ENCODE measurements around the gene LFNG.

The LFNG gene

GRCh38 chr7:2523941-2524807 is 4.6 kb downstream of the LFNG start:
- Histone ChIP-seq H3K36me3 (ENCODE audit: control insufficient read depth, insufficient read depth, low read length) (peaks cover 40% of the 10 kb centered on the region), H3K4me1 (ENCODE audit: control insufficient read depth, insufficient read depth, low read length, poor library complexity, severe bottlenecking) (peaks cover 70% of the 10 kb centered on the region), H3K9me3 (ENCODE audit: control insufficient read depth, low read length) (no peaks in the 10 kb centered on the region), H3K27me3 (replicated peaks; ENCODE audit: control insufficient read depth, insufficient read depth, low read length, poor library complexity, severe bottlenecking) (no peaks in the 10 kb centered on the region), H3K4me3 (ENCODE audit: insufficient read depth, low read depth, low read length, poor library complexity, severe bottlenecking) (peak overlapping the region; percentile 93), H3K27ac (ENCODE audit: insufficient read depth, low read length, poor library complexity, severe bottlenecking) (peak overlapping the region; percentile 93)
- DNase-seq, result no peak

DNA sequence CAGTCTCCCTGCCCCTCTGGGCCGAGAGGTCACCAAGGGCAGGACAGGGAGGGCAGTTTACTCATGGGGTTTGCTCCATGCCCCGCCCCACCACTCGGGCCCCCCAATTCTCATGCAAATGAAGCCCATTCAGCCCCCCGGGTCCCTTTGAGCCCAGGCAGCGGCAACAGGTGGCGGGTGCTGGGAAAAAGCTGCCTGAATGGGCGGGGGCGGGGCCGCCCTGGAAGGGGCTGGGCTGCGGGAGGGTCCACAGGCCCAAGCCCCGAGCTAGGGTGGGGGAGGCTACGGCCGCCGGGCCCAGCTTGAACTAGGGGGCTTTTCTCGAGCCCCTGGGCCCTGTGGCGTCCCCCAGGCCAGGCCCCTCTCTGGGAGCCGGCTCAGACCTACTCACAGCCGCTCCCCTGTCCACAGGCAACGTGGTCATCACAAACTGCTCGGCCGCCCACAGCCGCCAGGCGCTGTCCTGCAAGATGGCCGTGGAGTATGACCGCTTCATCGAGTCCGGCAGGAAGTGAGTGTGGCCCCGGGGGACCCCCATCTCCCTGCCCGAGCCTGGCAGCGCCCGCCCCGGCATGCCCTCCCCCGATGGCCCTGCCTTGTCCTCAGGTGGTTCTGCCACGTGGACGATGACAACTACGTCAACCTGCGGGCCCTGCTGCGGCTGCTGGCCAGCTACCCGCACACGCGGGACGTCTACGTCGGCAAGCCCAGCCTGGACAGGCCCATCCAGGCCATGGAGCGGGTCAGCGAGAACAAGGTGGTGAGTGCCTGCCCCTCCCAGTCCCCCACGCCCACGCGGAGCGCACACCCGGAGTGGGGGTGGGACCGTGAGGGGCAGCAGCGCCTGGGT is 5.5 kb downstream of the LFNG start:
- H3K27me3 ChIP-seq (replicated peaks; ENCODE audit: control insufficient read depth, insufficient read depth, low read length, poor library complexity, severe bottlenecking), result no peaks in the 10 kb centered on the region
- no peak for DNase-seq
- H3K4me3 ChIP-seq (ENCODE audit: insufficient read depth, low read depth, low read length, poor library complexity, severe bottlenecking), result no peak overlapping the region
- H3K9me3 ChIP-seq (ENCODE audit: control insufficient read depth, low read length), result no peaks in the 10 kb centered on the region
- H3K27ac ChIP-seq (ENCODE audit: insufficient read depth, low read length, poor library complexity, severe bottlenecking), result peak overlapping the region; percentile 93
- H3K4me1 ChIP-seq (ENCODE audit: control insufficient read depth, insufficient read depth, low read length, poor library complexity, severe bottlenecking), result peaks cover 77% of the 10 kb centered on the region
- peaks cover 40% of the 10 kb centered on the region for H3K36me3 ChIP-seq (ENCODE audit: control insufficient read depth, insufficient read depth, low read length)

DNA sequence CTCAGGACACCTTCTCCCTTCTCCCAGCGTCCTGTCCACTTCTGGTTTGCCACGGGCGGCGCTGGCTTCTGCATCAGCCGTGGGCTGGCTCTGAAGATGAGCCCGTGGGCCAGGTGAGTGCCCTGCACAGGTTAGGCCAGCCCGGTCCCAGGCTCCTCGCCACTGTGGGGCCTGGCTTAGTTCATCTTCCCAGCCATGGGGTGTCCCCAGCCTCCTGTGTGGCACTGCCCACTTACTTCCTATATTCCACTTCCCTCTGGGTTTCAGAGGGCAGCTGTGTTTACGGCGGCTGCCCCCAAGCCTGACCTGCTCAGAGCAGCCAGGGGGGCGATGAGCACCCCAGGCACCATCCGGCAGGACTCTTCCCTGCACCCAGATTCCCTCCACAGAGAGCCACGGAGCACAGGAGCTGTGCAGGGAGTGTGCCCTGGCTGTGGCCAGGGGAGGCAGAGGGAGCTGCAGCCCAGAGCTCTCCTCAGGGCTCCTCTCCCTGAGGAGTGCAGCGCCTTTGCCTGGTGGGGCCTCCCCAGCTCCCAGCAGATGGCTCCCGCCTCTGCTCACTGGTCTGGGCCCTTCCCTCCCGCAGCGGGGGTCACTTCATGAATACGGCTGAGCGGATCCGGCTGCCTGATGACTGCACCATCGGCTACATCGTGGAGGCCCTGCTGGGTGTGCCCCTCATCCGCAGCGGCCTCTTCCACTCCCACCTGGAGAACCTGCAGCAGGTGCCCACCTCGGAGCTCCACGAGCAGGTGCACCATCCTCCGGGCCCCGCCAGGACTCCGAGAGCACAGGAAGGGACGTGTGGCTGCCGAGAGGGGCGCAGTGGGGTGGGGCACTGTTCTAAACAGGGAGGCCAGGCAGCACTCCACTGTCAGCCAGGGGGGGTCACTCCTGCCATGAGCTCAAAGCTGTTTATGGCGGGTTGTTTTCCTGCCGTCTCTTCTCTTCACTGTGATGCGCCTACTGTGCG is 6.4 kb downstream of the LFNG start:
- Histone ChIP-seq H3K4me3 (ENCODE audit: insufficient read depth, low read depth, low read length, poor library complexity, severe bottlenecking) (no peak overlapping the region), H3K36me3 (ENCODE audit: control insufficient read depth, insufficient read depth, low read length) (peaks cover 40% of the 10 kb centered on the region), H3K4me1 (ENCODE audit: control insufficient read depth, insufficient read depth, low read length, poor library complexity, severe bottlenecking) (peaks cover 86% of the 10 kb centered on the region)

GRCh38 chr7:2526659-2527504 is 7.3 kb downstream of the LFNG start:
- no peak overlapping the region for H3K4me3 ChIP-seq (ENCODE audit: insufficient read depth, low read depth, low read length, poor library complexity, severe bottlenecking)
- H3K4me1 ChIP-seq (ENCODE audit: control insufficient read depth, insufficient read depth, low read length, poor library complexity, severe bottlenecking), result peaks cover 89% of the 10 kb centered on the region
- no peaks in the 10 kb centered on the region for H3K27me3 ChIP-seq (replicated peaks; ENCODE audit: control insufficient read depth, insufficient read depth, low read length, poor library complexity, severe bottlenecking)
- peak overlapping the region; percentile 20 for H3K27ac ChIP-seq (ENCODE audit: insufficient read depth, low read length, poor library complexity, severe bottlenecking)
- H3K9me3 ChIP-seq (ENCODE audit: control insufficient read depth, low read length), result no peaks in the 10 kb centered on the region
- DNase-seq, result no peak
- peaks cover 40% of the 10 kb centered on the region for H3K36me3 ChIP-seq (ENCODE audit: control insufficient read depth, insufficient read depth, low read length)

More for the DNA sequence above, 6.4 kb downstream of the LFNG start:
- H3K27ac ChIP-seq (ENCODE audit: insufficient read depth, low read length, poor library complexity, severe bottlenecking), result peak overlapping the region; percentile 42
- no peaks in the 10 kb centered on the region for H3K27me3 ChIP-seq (replicated peaks; ENCODE audit: control insufficient read depth, insufficient read depth, low read length, poor library complexity, severe bottlenecking)
- no peaks in the 10 kb centered on the region for H3K9me3 ChIP-seq (ENCODE audit: control insufficient read depth, low read length)
- DNase-seq, result no peak

GRCh38 chr7:2527505-2528467 is 8.2 kb downstream of the LFNG start:
- DNase-seq, result peak in 1 of 3 donors; percentile 53
- Histone ChIP-seq H3K27me3 (replicated peaks; ENCODE audit: control insufficient read depth, insufficient read depth, low read length, poor library complexity, severe bottlenecking) (no peaks in the 10 kb centered on the region), H3K4me3 (ENCODE audit: insufficient read depth, low read depth, low read length, poor library complexity, severe bottlenecking) (peak overlapping the region; percentile 39), H3K36me3 (ENCODE audit: control insufficient read depth, insufficient read depth, low read length) (peaks cover 40% of the 10 kb centered on the region), H3K4me1 (ENCODE audit: control insufficient read depth, insufficient read depth, low read length, poor library complexity, severe bottlenecking) (peaks cover 84% of the 10 kb centered on the region), H3K27ac (ENCODE audit: insufficient read depth, low read length, poor library complexity, severe bottlenecking) (peak overlapping the region; percentile 95), H3K9me3 (ENCODE audit: control insufficient read depth, low read length) (no peaks in the 10 kb centered on the region)

DNA sequence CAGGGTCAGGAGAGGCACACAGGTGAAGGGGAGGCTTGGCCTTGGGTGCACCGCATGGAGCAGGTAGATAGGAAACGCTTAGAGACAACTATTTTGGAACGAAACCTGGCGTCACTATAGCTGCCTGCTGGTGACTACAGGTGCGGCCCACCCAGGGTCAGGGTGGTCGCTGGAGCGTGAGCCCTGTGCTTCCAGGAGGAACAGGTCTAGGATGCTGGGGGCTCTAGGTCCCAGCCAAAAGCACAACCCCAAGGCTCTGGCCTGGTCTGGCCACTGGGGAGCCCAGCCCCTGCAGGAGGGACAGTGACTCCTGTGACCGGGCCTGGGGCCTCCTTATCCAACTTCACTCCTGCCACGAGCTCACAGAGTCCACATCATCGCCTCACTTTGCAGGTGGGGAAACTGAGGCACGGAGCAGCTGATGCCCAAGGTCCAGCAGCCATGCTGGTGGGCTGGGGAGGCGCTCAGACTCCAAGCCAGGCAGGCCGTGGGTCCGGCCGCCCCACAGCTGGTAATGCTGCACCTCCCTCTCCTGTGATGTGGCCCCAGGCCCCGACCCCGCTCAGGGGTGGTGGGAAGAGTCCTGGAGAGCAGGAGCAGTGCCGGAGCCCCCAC is 9.0 kb downstream of the LFNG start:
- H3K4me1 ChIP-seq (ENCODE audit: control insufficient read depth, insufficient read depth, low read length, poor library complexity, severe bottlenecking), result peaks cover 76% of the 10 kb centered on the region
- no peak for DNase-seq
- H3K36me3 ChIP-seq (ENCODE audit: control insufficient read depth, insufficient read depth, low read length), result peaks cover 40% of the 10 kb centered on the region
- H3K9me3 ChIP-seq (ENCODE audit: control insufficient read depth, low read length), result no peaks in the 10 kb centered on the region
- no peaks in the 10 kb centered on the region for H3K27me3 ChIP-seq (replicated peaks; ENCODE audit: control insufficient read depth, insufficient read depth, low read length, poor library complexity, severe bottlenecking)
- H3K27ac ChIP-seq (ENCODE audit: insufficient read depth, low read length, poor library complexity, severe bottlenecking), result peak overlapping the region; percentile 95
- H3K4me3 ChIP-seq (ENCODE audit: insufficient read depth, low read depth, low read length, poor library complexity, severe bottlenecking), result peak overlapping the region; percentile 39

DNA sequence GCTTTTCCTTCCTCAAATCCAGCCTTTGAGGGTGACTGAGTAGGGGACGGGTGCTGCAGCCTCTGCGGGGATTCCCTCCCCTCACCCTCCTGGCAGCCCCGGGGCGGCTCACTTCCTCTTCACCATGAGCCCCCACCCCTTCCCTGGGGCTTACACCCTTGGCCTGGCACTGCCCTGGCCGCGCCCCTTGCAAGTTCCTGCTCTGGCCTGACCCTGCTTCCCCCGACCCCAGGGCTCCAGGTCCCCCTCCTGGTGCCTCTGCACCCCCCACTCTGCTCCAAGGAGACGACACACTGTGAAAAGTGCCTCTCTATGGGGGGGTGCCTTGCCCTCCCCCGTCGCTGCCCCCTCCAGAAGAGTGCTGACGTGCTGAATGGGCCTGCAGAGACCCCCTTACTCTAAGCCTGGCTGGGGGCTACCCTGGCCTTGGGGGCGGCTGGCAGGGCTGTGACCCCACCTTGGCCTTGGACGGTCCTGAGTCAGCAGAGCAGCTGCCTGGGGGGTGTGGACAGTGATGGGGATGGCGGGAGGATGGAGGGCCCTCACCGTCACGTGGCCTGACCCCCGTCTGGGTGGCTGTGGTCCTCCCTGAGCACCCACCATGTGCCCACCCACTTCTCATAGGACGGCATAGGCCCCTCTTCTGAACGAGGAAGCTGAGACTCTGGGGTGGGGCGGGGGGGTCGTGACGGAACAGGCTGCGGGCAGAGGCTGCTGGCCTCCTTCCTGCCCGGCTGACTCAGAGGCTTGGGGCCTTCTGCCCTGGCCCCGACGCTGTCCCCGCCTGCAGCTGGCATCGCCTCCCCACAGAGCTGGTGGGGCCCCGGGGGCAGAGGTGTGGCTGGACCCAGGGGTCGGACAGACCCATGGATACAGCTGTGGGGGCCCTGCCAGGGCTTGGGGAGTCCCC is 9.8 kb downstream of the LFNG start:
- Histone ChIP-seq H3K27ac (ENCODE audit: insufficient read depth, low read length, poor library complexity, severe bottlenecking) (peak overlapping the region; percentile 95), H3K36me3 (ENCODE audit: control insufficient read depth, insufficient read depth, low read length) (peaks cover 40% of the 10 kb centered on the region), H3K4me1 (ENCODE audit: control insufficient read depth, insufficient read depth, low read length, poor library complexity, severe bottlenecking) (peaks cover 67% of the 10 kb centered on the region), H3K9me3 (ENCODE audit: control insufficient read depth, low read length) (no peaks in the 10 kb centered on the region), H3K27me3 (replicated peaks; ENCODE audit: control insufficient read depth, insufficient read depth, low read length, poor library complexity, severe bottlenecking) (no peaks in the 10 kb centered on the region), H3K4me3 (ENCODE audit: insufficient read depth, low read depth, low read length, poor library complexity, severe bottlenecking) (peak overlapping the region; percentile 48)
- DNase-seq, result peak; percentile 55 to 63 (median 60)
